Activated CD8-positive, alpha-beta memory T cell treated with anti-CD3 and anti-CD28 coated beads for 4 hours (primary cell): ENCODE data around the gene MED9.

Experiments
- DNase-seq, 2 donors: peaks; one replicate each; pipeline ENCODE4 v3.0.0-alpha.2; 2020; ENCODE audit warnings: low read depth in 2 of 2

MED9 gene

DNA sequence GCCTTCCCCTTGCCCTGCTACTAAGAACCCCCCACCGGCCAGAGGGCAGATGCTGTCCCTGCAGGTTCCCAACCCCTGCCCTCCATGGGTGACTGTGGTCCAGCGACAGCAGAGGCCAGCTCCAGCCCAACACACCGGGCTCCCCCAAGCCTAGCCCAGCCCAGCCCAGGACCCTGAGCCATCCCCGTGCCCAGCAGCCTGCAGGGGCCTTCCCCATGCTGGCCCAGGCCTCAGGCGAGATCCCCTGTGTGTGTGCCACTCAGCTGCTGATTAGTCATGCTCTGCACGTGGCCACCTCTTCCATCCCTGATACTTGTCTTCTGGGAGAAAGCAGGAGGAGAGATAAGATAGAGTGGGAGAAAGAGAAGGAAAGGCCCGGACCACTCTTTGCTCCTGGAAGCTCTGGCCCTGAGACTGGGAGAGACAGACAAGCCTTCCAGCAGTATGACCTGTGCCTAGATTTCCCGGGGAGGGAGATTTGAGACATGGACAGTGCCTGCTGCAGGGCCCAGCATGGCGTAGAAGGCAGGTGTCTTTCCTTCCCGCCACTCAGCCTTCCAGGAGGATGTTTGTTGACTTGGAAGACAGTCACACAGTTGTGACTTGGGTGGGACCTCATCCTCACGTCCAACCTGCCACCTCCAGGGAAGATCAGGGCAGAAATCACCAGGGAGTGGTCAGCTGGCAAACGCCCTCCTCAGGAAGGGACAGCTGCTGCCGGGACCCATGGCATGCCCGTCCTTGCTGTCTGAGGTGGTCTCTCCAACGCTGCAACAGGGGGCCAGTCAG, 60.7 kb downstream of the MED9 start:
- DNase-seq = no peak

DNA sequence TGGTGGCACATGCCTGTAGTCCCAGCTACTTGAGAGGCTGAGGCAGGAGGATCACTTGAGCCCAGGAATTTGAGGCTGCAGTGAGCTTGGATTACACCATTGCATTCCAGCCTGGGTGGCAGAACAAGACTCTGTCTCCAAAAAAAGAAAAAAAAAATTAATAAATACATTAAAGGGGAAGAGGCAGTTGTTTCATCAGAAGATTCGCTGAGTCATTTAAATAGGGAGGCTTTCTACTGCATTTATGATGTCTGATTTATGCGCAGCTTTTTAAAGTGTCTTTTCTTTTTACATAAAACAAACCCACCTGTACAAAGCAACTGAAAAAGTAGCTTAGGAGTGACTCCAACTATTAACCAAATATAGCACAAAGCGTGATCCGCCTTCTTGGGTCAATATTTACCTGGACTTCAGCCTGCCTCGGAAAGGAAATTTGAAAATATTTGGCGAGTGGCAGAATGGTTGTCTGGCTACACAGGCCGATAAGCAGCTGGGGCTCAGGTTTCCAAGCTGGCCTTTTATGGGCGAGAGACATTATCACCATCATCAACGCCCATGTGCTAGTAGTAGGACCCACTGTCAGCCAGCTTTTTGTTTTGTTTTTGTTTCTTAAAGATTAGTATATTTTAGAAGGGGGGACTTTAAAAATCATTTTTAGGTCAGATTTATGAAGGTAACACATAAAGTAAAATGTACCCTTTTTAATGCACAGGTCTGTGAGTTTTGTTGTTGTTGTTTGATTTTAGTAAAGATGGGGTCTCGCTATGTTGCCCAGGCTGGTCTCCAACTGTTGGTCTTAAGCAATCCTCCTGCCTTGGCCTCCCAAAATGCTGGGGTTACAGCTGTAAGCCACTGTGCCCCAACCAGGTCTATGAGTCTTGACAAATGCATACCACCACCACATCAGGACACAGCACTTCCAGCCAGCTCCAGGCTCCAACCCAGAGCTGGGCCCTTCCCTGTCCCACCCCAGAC, 61.9 kb downstream of the MED9 start:
- no peak for DNase-seq

DNA sequence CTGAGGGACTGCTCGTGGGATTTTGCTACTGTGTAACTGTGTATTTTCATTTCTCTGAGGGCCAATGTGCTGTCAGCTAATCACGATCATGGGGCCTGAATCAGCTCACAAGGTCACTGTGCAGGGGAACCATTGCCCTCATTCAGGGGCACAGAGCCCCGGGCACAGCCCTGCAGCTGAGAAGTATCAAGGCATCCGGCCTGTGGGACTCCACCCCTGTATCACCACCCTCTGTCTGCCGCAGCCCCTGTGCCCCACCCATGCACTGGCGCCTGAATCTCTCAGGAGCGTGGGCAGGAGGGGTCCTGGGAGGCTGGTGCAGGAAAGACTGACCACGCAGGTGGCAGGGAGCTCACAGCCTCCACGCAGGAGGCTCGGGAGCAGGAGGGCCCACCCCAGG, 62.8 kb downstream of the MED9 start:
- DNase-seq = no peak

DNA sequence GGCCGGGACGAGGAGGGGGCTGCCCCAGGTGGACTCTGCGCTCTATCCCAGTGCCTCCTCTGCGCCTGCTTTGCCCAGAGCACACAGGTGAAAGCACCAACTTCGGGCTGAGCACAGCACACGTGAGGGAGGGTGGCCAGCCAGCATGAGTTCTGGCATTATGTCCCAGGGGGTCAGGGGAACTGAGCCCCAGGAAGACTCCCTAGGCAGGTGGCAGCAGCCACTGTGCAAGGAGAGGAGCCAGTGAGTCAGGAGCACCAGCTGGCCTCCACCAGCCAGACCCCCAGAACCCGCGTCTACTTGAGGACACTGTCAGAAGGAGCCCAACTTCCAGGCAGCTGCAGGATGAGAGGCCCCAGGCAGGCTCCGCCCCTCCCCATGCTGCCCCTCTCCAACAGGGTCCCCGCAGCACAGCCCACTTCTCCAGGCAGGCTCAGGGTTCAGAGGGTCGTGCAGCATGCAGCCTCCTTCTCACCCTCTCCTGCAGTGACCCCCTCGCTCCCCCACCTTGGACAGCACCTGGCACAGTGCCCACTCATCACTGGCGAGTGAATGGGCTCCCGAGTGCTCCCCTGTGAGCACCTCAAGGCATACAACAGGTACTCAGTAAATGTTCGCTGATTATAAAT, 63.6 kb downstream of the MED9 start:
- DNase-seq = no peak

DNA sequence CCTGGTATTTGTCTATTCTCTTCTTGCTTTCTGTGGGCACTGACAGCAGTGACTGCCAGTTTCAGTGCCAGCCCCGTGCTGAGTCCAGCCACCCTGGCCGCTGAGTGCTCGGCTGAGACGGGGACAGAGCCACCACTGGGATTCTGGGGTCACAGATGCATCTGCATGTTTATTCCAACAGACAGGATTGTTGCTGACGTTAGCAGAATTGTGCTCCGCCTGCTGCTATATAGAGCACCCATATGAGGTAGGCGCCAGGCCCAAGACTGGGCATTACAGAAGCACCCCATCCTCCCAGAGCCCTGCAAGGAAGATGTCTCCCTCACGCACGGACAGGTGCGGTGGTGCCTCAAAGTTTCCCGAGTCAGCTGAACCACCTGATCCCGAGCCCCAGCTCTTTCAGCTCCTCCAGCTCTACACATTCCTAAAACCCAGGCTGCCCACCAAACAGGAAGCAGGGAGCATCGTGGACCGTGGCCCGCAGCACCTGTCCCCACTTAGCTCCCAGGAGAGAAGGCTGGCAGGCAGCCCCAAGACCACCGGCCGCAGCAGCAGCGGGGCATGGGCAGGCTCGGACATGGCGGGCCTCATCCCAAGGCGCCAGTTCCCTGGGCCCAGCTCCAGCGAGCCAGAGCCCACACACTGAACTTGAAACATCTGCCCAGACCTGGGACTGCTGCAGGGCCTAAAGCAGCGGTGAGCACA, 64.3 kb downstream of the MED9 start:
- no peak for DNase-seq

DNA sequence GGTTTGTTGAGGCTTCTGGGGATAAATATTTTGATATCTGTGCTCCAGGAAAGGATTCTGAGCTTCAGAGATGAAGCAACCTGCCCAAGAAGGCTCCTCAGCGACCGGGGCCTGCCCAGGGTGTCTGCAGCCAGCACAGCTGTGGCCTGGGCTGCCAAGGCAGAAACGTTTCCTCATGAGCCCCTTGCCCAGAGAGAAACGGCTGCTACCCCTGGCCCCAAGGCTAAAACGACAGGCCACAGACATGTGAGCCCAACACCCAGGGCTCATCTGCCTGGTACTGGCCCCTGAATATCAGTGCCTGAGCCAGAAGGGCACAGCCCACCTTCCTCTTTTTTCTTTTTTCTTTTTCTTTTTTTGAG, 64.8 kb downstream of the MED9 start:
- no peak for DNase-seq
